ENCODE measurements around the gene F11.
"Not testable (repeated sequence)": the region's sequence is repeated elsewhere in the genome, so short reads cannot be mapped to it uniquely, and the experiment has no call there.

The F11 gene

DNA sequence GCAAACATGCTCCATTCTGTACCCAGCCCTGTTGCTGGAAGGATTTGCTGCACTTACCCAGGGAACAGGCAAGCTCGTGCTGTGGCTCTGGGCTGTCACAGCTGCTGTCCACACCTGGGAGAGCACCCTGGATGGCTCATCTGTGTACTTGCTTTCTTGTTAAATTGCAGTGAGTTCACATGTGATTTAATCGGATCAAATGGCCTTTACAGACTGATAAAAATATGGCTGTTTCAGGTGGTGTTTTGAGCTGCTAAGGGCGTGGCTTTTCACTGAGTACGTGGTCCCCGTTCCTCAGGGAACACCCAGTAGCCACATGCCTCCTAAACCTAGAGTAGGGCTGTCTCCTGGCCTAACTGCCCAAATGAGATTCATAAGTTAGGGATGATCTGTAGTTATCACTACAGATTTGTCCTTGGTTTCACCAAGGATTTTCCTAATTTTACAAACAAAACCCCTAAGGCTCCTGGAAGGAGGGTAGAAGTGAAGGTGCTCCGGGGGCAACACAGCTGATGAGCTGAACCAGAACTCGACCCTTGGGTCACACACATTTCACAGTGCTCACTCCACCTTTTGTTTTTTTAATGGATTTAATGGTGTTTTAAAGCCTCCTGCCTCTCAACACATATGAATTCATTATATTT lies 25.0 kb upstream of the F11 start:
- Histone ChIP-seq H3K36me3 (ENCODE audit: control insufficient read depth, insufficient read depth, low read length) (no peaks in the 10 kb centered on the region), H3K27me3 (ENCODE audit: control insufficient read depth, insufficient read depth, low read length) (no peaks in the 10 kb centered on the region), H3K9ac (ENCODE audit: low read length) (no peak overlapping the region), H3K4me3 (ENCODE audit: low read length) (no peak overlapping the region), H3K4me1 (ENCODE audit: control insufficient read depth, insufficient read depth, low read length) (no peaks in the 10 kb centered on the region), H3K27ac (ENCODE audit: low read depth, low read length) (no peak overlapping the region)

DNA sequence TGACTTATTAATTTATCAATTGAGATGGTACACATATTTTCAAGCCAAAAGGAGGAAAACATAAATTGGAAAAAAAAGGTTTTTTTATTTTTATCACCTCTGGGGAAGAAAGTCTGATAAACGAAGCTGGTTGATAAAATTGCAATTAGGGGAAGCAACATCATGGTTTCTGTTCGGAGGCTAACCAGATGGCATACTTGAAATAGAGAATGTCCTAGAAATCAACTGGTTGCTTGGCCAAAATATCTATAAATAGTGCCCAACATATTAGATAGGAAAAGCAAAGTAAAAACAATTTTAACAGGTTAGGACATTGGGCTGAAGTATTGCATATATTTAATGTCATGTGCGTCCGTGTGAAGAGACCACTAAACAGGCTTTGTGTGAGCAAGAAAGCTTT lies 24.4 kb upstream of the F11 start:
- Histone ChIP-seq H3K27me3 (ENCODE audit: control insufficient read depth, insufficient read depth, low read length) (no peaks in the 10 kb centered on the region), H3K4me1 (ENCODE audit: control insufficient read depth, insufficient read depth, low read length) (no peaks in the 10 kb centered on the region), H3K4me3 (ENCODE audit: low read length) (no peak overlapping the region), H3K9ac (ENCODE audit: low read length) (no peak overlapping the region), H3K36me3 (ENCODE audit: control insufficient read depth, insufficient read depth, low read length) (no peaks in the 10 kb centered on the region), H3K27ac (ENCODE audit: low read depth, low read length) (no peak overlapping the region)

DNA sequence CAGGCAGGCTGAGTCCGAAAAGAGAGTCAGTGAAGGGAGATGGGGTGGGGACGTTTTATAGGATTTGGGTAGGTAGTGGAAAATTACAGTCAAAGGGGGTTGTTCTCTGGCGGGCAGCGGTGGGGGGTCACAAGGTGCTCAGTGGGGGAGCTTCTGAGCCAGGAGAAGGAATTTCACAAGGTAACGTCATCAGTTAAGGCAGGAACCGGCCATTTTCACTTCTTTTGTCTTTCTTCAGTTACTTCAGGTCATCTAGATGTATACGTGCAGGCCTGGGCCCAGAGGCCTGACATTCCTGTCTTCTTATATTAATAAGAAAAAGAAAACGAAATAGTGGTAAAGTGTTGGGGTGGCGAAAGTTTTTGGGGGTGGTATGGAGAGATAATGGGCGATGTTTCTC lies 24.0 kb upstream of the F11 start:
- not testable (repeated sequence) for H3K36me3 ChIP-seq (ENCODE audit: control insufficient read depth, insufficient read depth, low read length); H3K27ac ChIP-seq (ENCODE audit: low read depth, low read length); H3K4me3 ChIP-seq (ENCODE audit: low read length); H3K4me1 ChIP-seq (ENCODE audit: control insufficient read depth, insufficient read depth, low read length); H3K27me3 ChIP-seq (ENCODE audit: control insufficient read depth, insufficient read depth, low read length); H3K9ac ChIP-seq (ENCODE audit: low read length)

DNA sequence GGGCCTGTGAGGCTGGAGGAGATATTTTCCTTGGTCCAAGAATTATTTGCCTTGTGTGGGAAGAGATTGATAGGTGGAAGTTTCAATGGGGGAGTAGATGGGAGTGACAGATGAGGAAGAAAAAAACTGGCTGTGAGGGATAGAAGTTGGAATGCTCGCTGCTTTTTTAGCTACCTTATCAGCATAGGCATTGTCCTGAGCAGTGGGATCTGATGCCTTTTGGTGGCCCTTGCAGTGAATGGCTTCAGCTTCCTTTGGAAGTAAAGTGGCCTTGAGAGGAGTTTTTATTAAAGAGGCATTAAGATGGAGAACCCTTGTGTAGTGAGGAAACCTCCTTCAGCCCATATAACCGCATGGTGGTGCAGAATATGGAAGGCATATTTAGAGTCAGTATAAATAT lies 22.7 kb upstream of the F11 start:
- Histone ChIP-seq H3K9ac (ENCODE audit: low read length) (no peak overlapping the region), H3K4me1 (ENCODE audit: control insufficient read depth, insufficient read depth, low read length) (no peaks in the 10 kb centered on the region), H3K36me3 (ENCODE audit: control insufficient read depth, insufficient read depth, low read length) (no peaks in the 10 kb centered on the region), H3K4me3 (ENCODE audit: low read length) (no peak overlapping the region), H3K27ac (ENCODE audit: low read depth, low read length) (no peak overlapping the region), H3K27me3 (ENCODE audit: control insufficient read depth, insufficient read depth, low read length) (no peaks in the 10 kb centered on the region)

DNA sequence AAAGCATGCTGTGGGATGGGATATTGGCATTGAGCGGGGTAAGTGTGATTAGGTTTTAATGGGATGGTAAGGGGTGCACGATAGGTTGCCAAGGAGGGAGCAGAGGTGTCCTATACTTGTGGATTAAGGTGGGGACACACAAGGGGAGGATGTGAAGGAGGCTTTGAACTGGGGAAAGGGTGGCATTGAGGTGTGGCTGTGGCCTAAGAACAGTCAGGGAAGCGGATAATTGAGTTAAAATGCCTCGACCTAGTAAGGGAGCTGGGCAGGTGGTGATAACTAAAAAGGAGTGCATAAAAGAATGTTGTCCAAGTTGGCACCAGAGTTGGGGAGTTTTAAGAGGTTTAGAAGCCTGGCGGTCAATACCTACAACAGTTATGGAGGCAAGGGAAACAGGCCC lies 21.2 kb upstream of the F11 start:
- Histone ChIP-seq H3K36me3 (ENCODE audit: control insufficient read depth, insufficient read depth, low read length) (no peaks in the 10 kb centered on the region), H3K4me1 (ENCODE audit: control insufficient read depth, insufficient read depth, low read length) (no peaks in the 10 kb centered on the region), H3K27ac (ENCODE audit: low read depth, low read length) (no peak overlapping the region), H3K27me3 (ENCODE audit: control insufficient read depth, insufficient read depth, low read length) (no peaks in the 10 kb centered on the region), H3K4me3 (ENCODE audit: low read length) (no peak overlapping the region), H3K9ac (ENCODE audit: low read length) (no peak overlapping the region)

DNA sequence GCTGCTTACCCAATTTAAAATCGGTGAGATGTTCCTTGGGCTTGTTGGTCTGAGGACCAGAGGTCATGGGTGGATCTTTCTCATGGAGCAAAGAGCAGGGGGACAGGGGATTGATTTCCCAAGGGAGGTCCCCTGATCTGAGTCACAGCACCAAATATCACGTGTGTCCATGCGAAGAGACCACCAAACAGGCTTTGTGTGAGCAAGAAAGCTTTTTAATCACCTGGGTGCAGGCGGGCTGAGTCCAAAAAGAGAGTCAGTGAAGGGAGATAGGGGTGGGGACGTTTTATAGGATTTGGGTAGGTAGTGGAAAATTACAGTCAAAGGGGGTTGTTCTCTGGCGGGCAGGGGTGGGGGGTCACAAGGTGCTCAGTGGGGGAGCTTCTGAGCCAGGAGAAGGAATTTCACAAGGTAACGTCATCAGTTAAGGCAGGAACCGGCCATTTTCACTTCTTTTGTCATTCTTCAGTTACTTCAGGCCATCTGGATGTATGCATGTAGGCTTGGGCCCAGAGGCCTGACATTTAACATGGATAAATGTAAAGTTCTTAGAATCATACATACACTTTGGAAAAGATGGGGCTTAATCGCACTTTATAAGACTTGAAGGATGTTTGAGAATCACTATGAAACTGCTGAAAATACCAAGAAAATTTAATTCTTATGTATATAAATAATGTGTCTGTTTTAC lies 18.8 kb upstream of the F11 start:
- H3K4me3 ChIP-seq (ENCODE audit: low read length); H3K4me1 ChIP-seq (ENCODE audit: control insufficient read depth, insufficient read depth, low read length); H3K27ac ChIP-seq (ENCODE audit: low read depth, low read length); H3K9ac ChIP-seq (ENCODE audit: low read length); H3K36me3 ChIP-seq (ENCODE audit: control insufficient read depth, insufficient read depth, low read length); H3K27me3 ChIP-seq (ENCODE audit: control insufficient read depth, insufficient read depth, low read length): not testable (repeated sequence)

DNA sequence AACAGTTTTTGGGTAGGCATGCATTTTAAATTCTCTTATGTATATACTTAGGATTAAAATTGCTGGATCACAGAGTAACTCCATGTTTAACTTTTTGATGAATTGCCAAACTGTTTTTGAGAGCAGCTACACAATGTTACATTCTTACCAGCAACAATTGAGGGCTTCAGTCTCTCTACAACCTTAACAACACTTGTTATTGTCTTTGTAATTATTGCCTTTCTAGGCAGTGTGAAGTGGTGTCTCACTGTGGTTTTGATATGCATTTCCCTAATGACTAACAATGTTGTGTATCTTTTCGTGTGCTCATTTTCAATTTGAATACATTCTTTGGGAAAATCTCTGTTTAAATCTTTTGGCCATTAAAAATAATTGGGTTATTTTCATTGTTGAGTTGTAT lies 17.3 kb upstream of the F11 start:
- Histone ChIP-seq H3K27me3 (ENCODE audit: control insufficient read depth, insufficient read depth, low read length) (no peaks in the 10 kb centered on the region), H3K36me3 (ENCODE audit: control insufficient read depth, insufficient read depth, low read length) (peaks cover 5% of the 10 kb centered on the region), H3K9ac (ENCODE audit: low read length) (no peak overlapping the region), H3K27ac (ENCODE audit: low read depth, low read length) (no peak overlapping the region), H3K4me3 (ENCODE audit: low read length) (no peak overlapping the region), H3K4me1 (ENCODE audit: control insufficient read depth, insufficient read depth, low read length) (no peaks in the 10 kb centered on the region)

DNA sequence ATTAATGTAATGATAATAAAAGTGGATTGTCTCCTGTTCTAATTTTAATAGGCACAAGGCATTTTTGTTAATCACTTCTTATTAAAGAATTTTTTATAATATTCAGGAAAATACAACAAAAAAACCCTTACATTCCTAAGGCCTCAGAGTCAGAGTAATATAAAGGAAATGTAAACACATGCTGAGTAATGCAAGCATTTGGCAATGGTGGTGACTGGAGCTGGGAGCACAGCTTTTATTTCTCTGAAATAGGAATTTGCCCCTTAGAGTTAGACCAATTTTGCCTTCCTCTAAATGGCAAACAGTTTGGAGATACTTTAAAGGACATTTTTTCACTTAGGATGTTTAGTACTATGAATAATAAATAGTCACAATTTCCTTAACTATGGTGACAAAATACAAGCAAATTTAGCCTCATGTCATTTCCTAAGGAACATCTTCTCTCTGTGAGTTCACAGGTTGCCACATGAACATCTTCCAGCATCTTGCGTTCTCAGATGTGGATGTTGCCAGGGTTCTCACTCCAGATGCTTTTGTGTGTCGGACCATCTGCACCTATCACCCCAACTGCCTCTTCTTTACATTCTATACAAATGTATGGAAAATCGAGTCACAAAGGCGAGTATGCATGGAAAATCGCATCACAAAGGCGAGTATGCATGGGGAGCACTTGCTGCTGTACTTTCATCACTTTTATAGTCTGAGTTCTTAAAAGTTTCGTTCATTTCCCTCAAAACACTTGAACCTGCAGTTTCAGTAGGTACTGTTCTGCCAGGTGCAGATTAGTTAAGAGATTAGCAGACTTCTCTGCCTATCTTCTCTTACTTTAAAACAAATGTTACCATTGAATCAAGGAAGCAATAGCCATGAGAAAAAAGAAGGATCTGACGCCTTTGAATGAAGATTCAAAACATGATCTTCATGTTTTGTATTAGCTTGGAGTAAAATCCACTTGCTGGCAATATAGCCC lies 15.9 kb upstream of the F11 start:
- H3K36me3 ChIP-seq (ENCODE audit: control insufficient read depth, insufficient read depth, low read length): peaks cover 5% of the 10 kb centered on the region
- H3K27ac ChIP-seq (ENCODE audit: low read depth, low read length): no peak overlapping the region
- no peaks in the 10 kb centered on the region for H3K4me1 ChIP-seq (ENCODE audit: control insufficient read depth, insufficient read depth, low read length)
- H3K4me3 ChIP-seq (ENCODE audit: low read length): no peak overlapping the region
- no peaks in the 10 kb centered on the region for H3K27me3 ChIP-seq (ENCODE audit: control insufficient read depth, insufficient read depth, low read length)
- no peak overlapping the region for H3K9ac ChIP-seq (ENCODE audit: low read length)

DNA sequence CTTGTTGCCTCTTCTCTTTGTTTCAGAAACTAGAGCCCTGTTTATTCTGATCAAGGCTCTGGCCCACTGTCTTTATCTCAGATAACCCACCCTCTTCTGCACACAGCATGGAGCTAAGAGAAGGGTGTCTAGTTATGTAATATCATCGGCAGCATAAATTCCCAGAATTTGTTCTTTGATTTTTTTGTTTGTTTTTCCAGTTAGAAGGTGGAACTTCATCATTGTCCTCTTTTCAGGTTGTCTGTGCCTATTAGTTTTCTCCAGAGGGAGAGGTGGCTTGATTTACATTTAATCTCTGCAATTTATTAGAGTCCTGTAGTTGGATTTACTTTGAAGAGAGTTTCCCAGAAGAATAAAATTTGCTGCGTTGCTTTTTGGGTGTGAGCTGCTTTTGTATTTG lies 15.2 kb upstream of the F11 start:
- Histone ChIP-seq H3K4me3 (ENCODE audit: low read length) (no peak overlapping the region), H3K27me3 (ENCODE audit: control insufficient read depth, insufficient read depth, low read length) (no peaks in the 10 kb centered on the region), H3K4me1 (ENCODE audit: control insufficient read depth, insufficient read depth, low read length) (no peaks in the 10 kb centered on the region), H3K36me3 (ENCODE audit: control insufficient read depth, insufficient read depth, low read length) (peaks cover 5% of the 10 kb centered on the region), H3K27ac (ENCODE audit: low read depth, low read length) (no peak overlapping the region), H3K9ac (ENCODE audit: low read length) (no peak overlapping the region)

DNA sequence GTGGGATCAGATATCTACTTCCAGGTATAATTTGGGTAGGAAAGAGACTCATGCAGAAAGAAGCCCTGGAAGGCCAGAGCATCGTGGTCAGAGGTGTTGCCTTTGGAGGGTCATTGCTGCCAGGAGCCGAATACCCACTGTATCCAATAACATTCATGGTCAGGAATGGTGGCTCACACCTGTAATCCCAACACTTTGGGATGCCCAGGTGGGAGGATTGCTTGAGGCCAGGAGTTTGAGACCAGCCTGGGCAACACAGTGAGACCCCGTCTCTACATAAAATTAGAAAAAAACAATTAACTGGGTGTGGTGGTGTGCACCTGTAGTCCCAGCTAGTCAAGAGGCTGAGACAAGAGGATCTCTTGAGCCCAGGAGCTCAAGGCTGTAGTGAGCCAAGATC lies 10.9 kb upstream of the F11 start:
- H3K4me3 ChIP-seq (ENCODE audit: low read length): no peak overlapping the region
- H3K9ac ChIP-seq (ENCODE audit: low read length): no peak overlapping the region
- H3K4me1 ChIP-seq (ENCODE audit: control insufficient read depth, insufficient read depth, low read length): no peaks in the 10 kb centered on the region
- H3K36me3 ChIP-seq (ENCODE audit: control insufficient read depth, insufficient read depth, low read length): peaks cover 5% of the 10 kb centered on the region
- no peak overlapping the region for H3K27ac ChIP-seq (ENCODE audit: low read depth, low read length)
- H3K27me3 ChIP-seq (ENCODE audit: control insufficient read depth, insufficient read depth, low read length): no peaks in the 10 kb centered on the region

DNA sequence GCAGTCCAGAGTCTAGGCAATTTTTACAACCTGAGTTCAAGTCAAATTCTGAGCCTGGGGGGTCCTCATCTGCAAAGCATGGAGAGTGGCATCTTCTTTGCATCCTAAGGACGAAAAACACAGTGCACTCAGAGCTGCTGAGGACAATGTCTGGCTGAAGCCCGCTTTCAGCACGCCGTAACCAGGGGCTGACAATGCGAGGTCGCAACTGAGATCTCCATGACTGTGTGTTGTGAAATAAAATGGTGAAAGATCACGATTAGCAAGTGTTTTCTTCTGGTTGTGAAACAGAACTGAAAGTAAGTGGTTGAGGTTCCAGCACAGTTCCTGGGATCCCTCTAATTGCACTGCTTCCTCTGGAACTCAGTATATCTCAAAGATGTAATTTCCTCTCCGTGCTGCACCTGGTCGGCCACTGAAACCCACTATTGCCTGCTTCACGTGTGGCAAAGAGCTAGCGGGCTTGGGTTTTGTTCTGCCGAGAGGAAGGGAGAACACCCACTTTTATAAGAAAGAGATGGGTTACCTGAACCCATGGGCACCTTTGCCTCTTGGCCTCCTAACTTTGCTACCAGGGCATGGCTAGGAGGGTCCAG lies 7.7 kb upstream of the F11 start:
- no peaks in the 10 kb centered on the region for H3K36me3 ChIP-seq (ENCODE audit: control insufficient read depth, insufficient read depth, low read length)
- H3K4me3 ChIP-seq (ENCODE audit: low read length): no peak overlapping the region
- H3K27ac ChIP-seq (ENCODE audit: low read depth, low read length): no peak overlapping the region
- H3K4me1 ChIP-seq (ENCODE audit: control insufficient read depth, insufficient read depth, low read length): no peaks in the 10 kb centered on the region
- H3K9ac ChIP-seq (ENCODE audit: low read length): no peak overlapping the region
- no peaks in the 10 kb centered on the region for H3K27me3 ChIP-seq (ENCODE audit: control insufficient read depth, insufficient read depth, low read length)

DNA sequence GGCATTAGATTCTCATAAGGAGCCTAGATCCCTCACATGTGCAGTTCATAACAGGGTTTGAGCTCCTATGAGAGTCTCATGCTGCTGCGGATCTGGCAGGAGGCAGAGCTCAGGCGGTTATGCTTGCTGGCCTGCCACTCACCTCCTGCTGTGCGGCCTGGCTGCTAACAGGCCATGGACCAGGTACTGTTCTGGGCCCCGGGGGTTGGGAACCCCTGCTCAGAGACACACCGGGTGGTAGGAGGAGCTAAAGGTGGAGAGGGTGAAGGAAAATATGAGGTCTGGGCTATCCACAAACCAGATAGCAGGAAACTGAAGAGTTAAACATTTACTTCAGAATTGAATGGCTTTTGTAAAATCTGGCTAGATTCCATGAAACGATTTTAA lies 5.9 kb upstream of the F11 start:
- Histone ChIP-seq H3K27me3 (ENCODE audit: control insufficient read depth, insufficient read depth, low read length) (no peaks in the 10 kb centered on the region), H3K4me1 (ENCODE audit: control insufficient read depth, insufficient read depth, low read length) (no peaks in the 10 kb centered on the region), H3K36me3 (ENCODE audit: control insufficient read depth, insufficient read depth, low read length) (no peaks in the 10 kb centered on the region), H3K4me3 (ENCODE audit: low read length) (no peak overlapping the region), H3K9ac (ENCODE audit: low read length) (no peak overlapping the region), H3K27ac (ENCODE audit: low read depth, low read length) (no peak overlapping the region)

Data from rectal smooth muscle tissue (tissue), 1 donor.